GM19324 (cell line): ENCODE results near the gene DLG2.

ENCODE experiments used
- ATAC-seq: cut with Tn5 transposase; IDR thresholded peaks from one replicate; pipeline ENCODE4 v1.9.1; 2021; ENCODE audit warnings: mild to moderate bottlenecking, moderate library complexity; ENCODE audit not compliant: unreplicated experiment, low FRiP score

The DLG2 gene

GRCh38 chr11:85154294-85154693, 472.9 kb downstream of the DLG2 start:
- ATAC-seq = no peak

GRCh38 chr11:85137597-85137996, 489.5 kb downstream of the DLG2 start:
- ATAC-seq = no peak

GRCh38 chr11:85133636-85134035, 493.5 kb downstream of the DLG2 start:
- ATAC-seq = no peak

- no peak for ATAC-seq
These were observed 494.1 kb downstream of the DLG2 start for GRCh38 chr11:85132851-85133585.

GRCh38 chr11:85127349-85127748, 499.8 kb downstream of the DLG2 start:
- no peak for ATAC-seq

- ATAC-seq = peak; percentile 91
These were observed 503.4 kb downstream of the DLG2 start for GRCh38 chr11:85123752-85124231.

GRCh38 chr11:85118151-85118550, 509.0 kb downstream of the DLG2 start:
- ATAC-seq = no peak

- no peak for ATAC-seq
These were observed 511.3 kb downstream of the DLG2 start for GRCh38 chr11:85115798-85116197.

GRCh38 chr11:85114786-85115185, 512.4 kb downstream of the DLG2 start:
- ATAC-seq = no peak

GRCh38 chr11:85110246-85110645, 516.9 kb downstream of the DLG2 start:
- peak; percentile 94 for ATAC-seq

- peak; percentile 69 for ATAC-seq
These were observed 518.0 kb downstream of the DLG2 start for GRCh38 chr11:85109141-85109540.

GRCh38 chr11:85105868-85106267, 521.3 kb downstream of the DLG2 start:
- no peak for ATAC-seq

GRCh38 chr11:85099522-85099921, 527.6 kb downstream of the DLG2 start:
- ATAC-seq = no peak

- ATAC-seq = no peak
These were observed 528.1 kb downstream of the DLG2 start for GRCh38 chr11:85098996-85099395.

- peak; percentile 47 for ATAC-seq
These were observed 530.2 kb downstream of the DLG2 start for GRCh38 chr11:85096939-85097338.

- ATAC-seq = no peak
These were observed 531.9 kb downstream of the DLG2 start for GRCh38 chr11:85095239-85095638.

- no peak for ATAC-seq
These were observed 532.3 kb downstream of the DLG2 start for GRCh38 chr11:85094795-85095194.

- ATAC-seq = peak; percentile 58
These were observed 537.5 kb downstream of the DLG2 start for GRCh38 chr11:85089654-85090053.

GRCh38 chr11:85088286-85088685, 538.9 kb downstream of the DLG2 start:
- ATAC-seq = no peak

GRCh38 chr11:85086504-85087284, 540.5 kb downstream of the DLG2 start:
- no peak for ATAC-seq

GRCh38 chr11:85076535-85077330, 550.4 kb downstream of the DLG2 start:
- no peak for ATAC-seq
